Retina (tissue), 1 donor: ENCODE data around the gene CD55.
"Not testable (repeated sequence)": the region's sequence is repeated elsewhere in the genome, so short reads cannot be mapped to it uniquely, and the experiment has no call there.

Experiments used
- DNase-seq: peaks from one replicate; pipeline ENCODE4 v3.0.0-alpha.2; 2016

Gene CD55

DNA sequence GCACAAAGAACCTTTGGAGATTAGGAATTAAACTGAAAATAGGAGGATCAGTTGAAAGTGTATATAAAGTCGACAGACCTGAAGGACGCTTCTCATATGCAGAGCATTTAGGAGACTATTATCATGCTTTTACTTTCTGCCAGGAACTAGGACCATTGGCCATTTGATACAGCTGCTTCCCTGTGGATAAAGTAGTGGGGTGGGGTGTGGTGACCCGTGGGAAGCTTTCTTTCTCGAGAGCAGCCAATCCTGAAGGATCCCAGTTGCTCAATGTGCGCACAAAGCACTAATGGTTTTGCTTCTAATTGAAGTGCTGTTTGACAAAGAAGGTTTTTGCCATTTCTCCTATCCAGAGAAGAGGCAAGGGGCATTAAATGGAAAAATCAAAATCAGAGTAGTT is 14.9 kb upstream of the CD55 start:
- no peak for DNase-seq

DNA sequence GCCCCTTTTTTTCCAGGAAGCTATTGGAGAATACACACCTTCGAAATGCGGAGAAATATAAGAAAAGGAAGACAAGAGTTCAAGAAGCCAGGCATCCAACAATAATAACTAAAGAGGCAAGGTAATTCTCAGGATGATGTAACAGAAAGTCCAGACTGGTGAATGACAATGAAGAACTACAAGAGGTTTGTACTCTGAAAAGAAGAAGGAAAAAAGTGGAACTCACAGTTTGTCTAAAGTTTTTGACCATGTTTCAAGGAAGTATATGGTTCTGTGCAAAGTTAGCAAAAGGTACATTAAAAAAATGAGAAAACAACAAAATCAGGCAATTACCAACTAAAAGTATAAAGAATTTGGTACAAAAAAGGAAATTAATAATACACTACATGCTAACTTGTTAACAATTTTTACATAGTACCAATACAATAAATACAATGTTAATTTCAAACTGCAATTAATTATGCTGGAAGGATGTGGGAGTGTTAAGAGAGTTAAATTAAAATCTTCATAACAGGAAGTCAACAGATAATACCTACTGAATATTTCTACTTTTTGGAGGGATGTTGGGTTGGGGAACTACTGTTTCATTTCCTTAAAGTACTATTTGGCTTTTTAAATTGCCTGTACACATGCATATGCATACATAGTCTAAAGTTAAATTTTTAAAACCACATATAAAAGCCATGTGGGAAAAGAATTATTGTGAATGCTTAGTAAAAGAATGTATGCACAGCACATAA is 12.9 kb upstream of the CD55 start:
- DNase-seq = no peak

DNA sequence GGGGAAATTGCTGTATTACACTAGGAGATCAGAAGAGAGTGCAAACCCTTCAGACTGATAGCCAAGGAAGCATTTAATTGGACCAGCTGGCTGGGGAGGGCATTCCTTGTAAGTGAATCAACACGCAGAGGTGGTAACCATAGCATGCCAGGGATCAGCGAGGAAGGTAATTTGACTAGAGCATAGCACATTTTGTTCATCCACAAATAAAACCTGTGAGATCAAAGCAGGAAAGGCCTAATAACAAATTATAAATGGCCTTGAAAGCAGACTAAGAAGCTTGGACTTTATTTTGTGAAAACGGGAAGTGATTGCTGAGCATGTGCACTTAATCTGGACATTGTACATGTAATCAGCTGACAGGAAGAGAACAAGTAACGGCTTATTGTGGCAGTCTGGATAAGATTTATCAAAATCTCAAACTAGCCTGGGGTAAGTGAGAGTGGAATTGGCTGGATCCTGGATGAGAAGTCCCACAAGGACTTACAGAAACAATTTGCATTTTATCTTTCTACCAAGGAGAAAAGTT is 11.7 kb upstream of the CD55 start:
- peak; percentile 5 for DNase-seq

DNA sequence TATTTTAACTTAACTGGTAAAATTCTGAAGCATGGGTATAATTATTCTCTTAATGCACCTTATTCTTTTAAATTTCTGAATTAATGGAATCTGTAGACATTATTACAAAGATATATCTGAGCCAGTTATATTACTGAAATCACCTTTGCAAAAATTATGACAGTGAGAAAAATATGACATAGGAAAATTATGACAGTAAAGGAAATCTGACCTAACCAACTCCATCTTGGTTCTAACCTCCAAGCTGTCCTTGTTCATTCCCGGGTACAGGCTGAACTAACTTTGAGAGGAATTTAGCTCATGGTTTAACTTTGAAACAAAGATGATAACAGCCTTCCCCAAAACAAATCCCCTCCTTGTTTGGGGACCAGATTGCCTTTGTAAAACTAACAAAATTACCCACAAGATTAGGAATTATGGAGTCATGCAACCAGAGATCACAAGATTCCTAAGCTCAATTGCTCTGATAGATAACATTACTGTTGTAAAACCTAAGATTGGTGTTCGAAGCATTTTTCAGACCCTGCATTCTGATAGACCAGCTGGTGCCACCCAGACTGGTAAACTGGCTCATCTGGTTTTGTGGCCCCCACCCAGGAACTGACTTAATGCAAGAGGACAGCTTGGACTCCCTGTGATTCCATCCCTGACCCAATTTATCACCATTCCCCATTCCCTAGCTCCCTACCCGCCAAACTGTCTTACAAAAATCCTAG is 9.4 kb upstream of the CD55 start:
- DNase-seq = no peak

DNA sequence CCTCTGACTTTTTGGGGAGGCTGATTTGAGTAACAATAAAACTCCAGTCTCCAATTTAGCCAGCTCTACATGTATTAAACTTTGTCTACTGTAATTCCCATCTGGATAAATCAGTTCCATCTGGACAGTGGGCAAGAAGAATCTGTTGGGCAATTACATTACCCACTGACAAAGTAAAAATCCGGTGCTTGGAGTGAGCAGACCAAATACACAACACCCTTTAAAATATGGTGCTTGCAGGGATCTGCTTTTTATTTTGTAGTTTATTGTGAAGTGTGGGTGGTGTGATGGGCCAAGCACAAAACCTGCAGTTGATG is 8.9 kb upstream of the CD55 start:
- no peak for DNase-seq

DNA sequence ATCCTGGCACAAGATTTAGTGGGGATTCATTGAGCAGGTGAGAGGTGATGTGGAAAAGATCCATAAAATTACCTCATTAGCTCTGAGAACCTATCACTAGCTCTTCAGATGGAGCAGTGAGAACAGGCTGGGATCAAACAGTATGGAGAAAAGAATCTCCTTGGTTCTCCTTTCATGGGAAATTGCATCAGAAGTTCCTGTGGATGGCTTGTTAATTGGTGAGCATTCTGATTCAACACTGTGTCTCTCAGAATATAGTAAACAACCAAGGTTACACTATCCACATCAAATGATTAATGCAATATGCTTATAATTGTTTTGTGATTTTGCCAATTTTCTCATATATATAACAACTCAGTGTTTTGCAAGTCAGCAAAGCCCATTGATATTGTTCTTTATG is 8.3 kb upstream of the CD55 start:
- no peak for DNase-seq

DNA sequence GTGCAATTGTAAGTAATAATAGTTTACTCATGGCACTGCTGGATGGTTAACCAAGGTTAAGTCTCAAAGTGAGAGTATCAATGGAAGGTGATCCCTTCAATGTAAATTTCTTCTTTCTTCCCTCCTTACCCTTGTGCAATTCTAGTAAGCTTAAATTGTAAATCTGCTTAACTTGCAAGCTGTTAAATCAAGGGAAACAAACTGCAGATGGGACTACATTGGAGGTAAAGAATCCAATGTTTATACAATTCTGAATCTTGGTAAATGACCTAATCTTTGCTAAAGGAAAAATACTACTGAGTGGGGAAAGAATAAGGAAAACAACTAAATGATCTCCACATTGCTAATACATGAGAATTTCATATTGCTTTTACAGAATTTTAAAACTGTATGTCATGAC is 6.7 kb upstream of the CD55 start:
- no peak for DNase-seq

DNA sequence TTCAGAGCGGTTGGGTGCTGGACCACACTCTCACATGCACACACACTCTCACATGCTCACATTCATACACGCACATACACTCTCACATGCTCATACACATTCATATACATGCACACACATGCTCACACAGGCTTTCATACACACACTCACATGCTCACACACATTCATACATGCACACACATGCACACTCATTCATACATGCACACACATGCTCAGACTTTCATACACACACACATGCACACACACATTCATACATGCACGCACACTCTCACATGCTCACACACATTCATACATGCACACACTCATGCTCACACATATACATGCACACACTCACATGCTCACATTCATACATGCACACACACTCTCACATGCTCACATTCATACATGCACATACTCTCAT is 6.0 kb upstream of the CD55 start:
- no peak for DNase-seq

DNA sequence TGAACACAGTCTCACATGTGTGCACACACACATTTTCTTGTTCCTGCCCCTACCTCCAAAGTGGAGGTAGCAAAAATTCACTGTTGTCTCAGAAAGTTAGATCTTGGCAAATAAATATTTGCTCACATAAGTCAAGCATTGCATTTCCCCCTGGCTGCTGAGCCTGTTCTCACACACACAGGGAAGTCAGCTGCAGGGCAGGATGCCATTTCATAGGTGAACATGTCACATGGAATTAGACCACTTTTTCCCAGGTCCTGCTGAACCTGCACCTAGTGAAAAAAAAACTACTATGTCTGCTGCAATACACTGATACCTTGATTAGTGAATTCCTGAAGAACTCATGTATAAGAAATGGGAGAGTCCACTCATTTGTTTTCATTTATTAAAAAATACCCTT is 5.3 kb upstream of the CD55 start:
- no peak for DNase-seq

DNA sequence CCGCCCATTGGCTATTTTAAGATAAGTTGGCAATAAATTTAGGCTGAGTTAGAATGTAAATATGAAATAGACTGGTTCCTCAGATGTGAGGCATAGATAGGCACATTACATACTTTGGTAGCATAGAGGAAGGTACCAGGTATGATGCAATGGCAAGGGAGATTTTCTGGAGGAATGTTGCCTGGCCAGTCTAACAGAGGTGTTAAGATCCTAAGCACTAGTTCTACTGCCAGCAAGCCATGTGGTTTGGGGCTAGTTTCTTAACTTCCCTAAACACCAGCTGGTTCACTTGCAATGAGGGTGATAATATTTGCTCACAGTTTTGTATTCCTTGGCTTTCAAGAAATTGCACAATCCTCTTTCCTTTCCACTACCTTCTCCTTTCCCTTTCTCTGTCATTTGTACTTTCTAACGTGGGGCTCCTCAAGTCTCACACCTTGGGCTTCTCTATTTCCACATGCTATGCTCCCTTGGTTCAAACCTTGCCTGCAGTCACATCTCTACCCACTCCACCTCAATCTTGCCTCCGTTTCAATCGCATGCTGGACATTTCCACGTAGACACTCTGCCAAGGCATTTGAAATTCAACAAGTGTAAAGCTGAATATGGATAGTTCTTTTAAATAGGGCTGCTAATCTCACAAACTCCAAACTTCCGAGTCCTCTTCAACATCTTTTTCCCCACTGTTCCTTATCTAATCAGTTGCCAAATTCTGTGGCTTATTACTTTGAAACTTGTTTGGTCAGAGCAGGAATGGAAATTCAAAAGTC is 4.7 kb upstream of the CD55 start:
- DNase-seq = no peak

DNA sequence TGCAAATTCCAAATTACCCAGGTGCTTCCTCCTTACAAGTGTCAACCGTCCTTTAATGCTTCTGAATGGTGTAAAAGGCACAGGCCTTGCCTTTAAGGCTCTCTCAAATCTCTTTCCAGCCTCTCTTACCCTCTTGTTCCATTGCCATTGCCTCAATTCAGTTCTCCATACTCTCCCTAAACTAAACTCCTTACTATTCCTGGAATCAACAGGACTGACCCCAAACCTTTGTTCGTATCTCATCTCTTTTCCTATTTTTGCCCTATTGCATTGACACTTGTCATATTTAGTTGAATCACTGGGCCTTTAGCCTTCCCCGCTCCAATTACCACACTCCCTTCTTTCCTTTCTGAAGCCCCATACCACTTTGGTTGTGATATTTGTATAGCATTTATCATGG is 3.9 kb upstream of the CD55 start:
- no peak for DNase-seq

DNA sequence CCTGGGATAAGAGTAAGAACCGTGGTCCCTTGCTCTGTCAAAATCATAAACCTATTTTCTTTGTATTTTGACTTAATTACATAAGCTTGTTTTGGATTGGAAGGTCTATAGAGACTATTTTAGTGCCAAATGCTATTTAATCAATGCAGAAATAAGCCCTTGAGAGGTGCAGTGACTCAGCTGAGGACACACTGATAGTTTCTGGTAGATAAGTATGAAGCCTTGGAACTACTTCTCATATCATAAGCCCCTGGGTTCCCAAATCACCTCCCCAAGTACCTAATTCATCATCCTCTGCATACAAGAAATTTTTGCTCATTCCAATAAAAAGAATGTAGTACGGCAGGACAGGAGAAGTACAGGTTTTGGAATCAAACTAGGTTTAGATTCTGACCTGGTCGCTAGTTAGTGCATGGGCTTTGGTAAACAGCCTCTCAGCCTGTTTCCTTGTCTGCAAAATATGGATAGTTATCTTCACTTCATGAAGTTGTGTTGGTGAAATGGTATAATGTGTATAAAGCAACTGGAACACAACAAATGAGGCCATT is 3.3 kb upstream of the CD55 start:
- no peak for DNase-seq

DNA sequence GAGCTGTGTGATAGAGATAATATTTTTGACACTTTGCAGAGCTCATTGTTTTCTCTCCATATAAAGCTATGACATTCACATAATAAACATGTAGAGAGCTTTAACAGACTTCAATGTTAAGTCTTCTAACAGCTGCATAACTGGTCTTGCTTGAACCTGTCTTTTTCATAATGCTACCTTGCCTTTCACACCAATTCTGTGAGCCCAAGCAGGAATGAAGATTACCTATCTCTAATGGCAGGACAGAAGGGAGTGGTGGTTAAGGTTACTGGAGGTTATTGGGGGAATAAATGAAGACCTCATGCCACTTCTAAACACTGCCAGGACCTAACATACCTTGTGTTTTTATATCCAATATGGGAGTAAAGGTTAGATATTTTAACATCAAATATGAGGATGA is 2.3 kb upstream of the CD55 start:
- DNase-seq = no peak

DNA sequence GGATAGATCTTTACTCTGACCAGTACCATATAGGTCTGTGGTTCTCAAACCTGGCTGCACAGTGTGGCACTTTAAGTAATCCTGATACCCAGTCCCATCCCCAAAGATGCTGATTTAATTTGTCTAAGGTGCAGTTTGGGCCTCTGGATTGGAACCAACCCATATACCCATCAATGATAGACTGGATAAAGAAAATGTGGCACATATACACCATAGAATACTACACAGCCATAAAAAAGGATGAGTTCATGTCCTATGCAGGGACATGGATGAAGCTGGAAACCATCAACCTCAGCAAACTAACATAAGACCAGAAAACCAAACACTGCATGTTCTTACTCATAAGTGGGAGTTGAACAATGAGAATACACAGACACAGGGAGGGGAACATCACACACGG is 1.4 kb upstream of the CD55 start:
- not testable (repeated sequence) for DNase-seq

DNA sequence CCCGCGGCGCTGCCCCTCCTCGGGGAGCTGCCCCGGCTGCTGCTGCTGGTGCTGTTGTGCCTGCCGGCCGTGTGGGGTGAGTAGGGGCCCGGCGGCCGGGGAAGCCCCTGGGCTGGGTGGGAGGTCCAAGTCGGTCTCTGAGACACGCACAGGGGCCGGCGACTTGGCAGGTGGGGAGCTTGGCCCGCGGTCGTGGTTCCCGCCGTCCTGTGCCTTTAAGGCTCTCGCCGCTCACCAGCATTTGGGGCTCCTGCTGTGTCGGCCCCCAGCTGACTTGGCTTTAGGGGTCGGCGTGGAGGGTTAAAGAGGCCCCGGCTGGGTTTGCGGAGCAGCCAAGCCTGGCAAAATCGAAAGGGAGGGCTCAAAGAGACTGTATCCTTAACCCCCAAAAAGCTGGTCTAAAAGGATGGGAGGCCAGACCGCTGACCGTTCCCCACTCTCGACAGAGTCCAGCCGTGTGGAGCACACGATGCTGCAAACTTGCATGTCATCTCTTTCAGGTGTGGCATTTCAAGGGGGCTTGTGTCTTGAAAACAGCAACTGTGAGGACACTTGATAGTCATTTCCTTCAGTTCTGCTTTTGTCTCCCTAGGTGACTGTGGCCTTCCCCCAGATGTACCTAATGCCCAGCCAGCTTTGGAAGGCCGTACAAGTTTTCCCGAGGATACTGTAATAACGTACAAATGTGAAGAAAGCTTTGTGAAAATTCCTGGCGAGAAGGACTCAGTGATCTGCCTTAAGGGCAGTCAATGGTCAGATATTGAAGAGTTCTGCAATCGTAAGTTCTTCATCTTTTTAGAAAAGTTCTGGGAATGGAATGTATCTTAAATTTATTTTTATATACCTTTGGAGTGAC is 540 bp downstream of the CD55 start:
- DNase-seq = no peak

DNA sequence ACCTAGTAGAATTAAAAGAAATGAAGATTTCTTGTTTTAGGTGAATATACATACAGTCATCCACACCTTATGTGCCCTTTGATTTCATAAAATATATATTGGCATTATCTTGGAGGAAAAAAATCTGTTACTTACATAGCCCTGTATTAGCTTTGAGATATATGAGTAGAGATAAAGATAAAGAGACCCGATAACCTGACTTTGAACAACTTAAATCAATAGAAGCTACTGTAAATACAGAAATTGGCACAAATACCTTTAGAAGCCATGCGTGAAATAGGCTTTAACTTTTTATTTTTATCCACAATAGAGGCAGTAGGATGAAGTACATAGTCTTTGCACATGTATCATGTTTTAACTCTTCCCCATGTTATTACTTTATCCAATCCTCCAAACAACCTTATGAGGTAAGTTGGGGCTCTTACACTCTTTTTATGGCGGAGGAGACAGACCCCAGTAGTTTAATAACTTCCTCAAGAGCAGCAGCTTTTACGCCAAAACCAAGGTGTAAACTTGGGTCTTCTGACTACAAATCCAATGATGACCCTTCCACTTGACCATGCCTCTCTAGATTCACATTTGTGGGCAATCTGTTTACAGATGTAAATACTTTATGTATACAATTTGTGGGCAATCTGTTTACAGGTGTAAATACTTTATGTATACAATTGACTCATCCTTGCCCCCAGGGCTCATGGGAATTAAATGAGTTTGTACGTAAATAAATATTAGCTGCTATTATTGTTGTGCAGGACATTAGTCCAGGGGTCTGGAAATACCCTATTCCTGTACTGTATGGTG is 2.1 kb downstream of the CD55 start:
- no peak for DNase-seq

DNA sequence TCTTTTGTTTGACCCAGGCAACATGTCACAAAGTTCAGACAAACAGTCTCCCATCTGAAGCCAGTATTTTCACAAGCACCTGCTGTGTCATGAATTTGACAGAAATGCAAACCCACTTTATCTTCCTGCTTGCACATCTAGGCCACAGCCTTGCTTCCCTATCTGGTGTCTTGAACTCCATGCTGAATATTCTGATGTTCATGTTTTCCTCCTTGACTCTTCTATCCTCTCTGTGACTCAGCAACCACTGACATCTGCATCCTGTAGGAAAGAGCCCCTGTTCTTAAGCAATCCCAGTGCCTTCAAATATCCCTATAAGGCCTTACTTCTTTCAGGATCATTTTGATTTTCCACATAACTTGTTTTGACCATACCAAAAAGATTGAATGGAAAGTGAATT is 6.5 kb downstream of the CD55 start:
- no peak for DNase-seq

DNA sequence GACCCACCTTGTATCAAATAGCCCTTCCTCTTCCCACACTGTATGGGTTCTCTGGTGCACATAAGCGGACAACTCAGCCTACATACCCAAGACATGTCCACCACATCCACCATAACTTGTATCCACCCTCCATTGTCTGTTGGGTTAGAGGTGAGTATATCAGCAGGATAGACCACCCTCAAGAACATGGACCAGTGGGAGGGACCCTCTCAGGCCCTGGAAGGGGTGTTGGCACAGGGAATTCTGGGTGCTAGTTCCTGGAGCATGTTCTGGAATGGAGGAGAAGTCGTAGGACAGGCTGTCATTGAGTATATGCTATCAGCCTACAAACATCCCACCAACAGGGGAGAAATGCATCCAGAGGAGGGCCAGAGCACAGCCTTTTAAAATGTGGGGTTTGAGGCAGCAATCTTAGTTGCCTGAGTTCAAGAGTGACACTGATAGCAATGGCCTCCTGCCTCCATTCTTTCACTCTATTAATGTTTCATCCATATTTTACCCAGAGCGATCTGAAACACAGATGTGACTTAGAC is 7.5 kb downstream of the CD55 start:
- no peak for DNase-seq

DNA sequence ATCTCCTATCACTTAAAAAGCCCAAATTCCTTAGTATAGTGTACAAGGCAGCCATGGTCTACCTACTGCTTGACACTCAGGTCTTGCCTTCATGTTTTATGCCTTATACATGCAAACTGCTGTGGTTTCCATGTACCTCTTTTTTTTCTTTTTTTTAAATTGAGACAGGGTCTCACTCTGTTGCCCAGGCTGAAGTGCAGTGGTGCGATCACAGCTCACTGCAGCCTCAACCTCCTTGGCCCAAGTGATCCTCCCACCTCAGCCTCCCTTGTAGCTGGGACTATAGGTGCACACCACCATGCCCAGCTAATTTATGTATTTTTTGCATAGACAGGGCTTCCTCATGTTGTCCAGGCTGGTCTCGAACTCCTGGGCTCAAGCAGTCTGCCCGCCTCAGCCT is 8.0 kb downstream of the CD55 start:
- DNase-seq = no peak

DNA sequence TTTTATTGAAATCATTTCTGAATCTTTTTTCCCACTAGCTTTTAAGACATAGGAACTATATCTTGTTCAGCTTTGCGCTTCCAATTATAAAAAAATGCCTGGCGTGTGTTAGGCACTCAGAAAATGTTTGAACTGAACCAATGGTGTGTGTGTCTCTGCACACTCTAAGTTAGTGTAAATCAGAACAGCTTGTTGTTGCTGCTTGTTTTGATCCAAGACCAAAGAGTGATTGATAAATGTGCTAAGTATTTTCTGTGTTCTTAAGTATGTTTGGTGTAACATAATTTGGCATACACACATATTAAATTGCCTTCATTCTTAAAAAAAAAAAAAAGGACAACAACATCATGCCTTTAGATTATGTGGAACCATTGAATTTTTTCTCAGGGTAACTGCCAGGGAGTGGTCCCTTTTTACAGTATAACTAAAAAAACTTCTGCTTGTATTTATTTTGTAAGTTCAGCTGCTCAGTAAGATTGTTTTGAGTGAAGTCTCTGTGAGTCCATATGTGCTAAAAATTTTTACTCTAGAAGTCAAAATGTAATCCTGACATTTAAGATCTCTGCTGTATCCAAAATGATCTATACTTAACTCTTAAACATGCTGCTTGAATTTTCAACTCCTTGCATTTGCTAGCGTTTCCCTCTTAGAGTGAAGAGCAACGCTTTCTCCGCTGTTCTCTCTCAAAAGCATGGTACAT is 8.7 kb downstream of the CD55 start:
- no peak for DNase-seq
